TTC549 (cell line): Measurements from ENCODE around the gene DNPH1.

ENCODE experiments used
- FAIRE-seq: peaks from 2 replicates; lab custom pipeline; 2012; peaks lifted over from hg19 to GRCh38; lab: Jason Lieb, UNC

The DNPH1 gene

GRCh38 chr6:43228951-43229802 is at the start of gene DNPH1:
DNPH1 (minus strand) TSS chr6:43229481; CDS start chr6:43229456, 25 bp downstream.
- no peak for FAIRE-seq

GRCh38 chr6:43278524-43279078 is 49.3 kb upstream of the DNPH1 start:
- no peak for FAIRE-seq

- no peak for FAIRE-seq
Measured at GRCh38 chr6:43277643-43278523, 48.6 kb upstream of the DNPH1 start.

- FAIRE-seq = no peak
Measured at GRCh38 chr6:43277306-43277642, 48.0 kb upstream of the DNPH1 start.

- FAIRE-seq = no peak
Measured at GRCh38 chr6:43276577-43277305, 47.5 kb upstream of the DNPH1 start.

- no peak for FAIRE-seq
Measured at GRCh38 chr6:43275801-43276576, 46.7 kb upstream of the DNPH1 start.

GRCh38 chr6:43274916-43275597 is 45.8 kb upstream of the DNPH1 start:
- FAIRE-seq = no peak

- FAIRE-seq = no peak
Measured at GRCh38 chr6:43274127-43274915, 45.0 kb upstream of the DNPH1 start.

GRCh38 chr6:43273707-43274106 is 44.4 kb upstream of the DNPH1 start:
- no peak for FAIRE-seq

GRCh38 chr6:43271944-43272343 is 42.7 kb upstream of the DNPH1 start:
- no peak for FAIRE-seq

- FAIRE-seq = no peak
Measured at GRCh38 chr6:43271103-43271815, 42.0 kb upstream of the DNPH1 start.

- no peak for FAIRE-seq
Measured at GRCh38 chr6:43269273-43270007, 40.2 kb upstream of the DNPH1 start.

GRCh38 chr6:43268782-43269272 is 39.5 kb upstream of the DNPH1 start:
- no peak for FAIRE-seq

- no peak for FAIRE-seq
Measured at GRCh38 chr6:43268355-43268700, 39.0 kb upstream of the DNPH1 start.

- FAIRE-seq = no peak
Measured at GRCh38 chr6:43267619-43268354, 38.5 kb upstream of the DNPH1 start.

- no peak for FAIRE-seq
Measured at GRCh38 chr6:43265564-43265963, 36.3 kb upstream of the DNPH1 start.

- no peak for FAIRE-seq
Measured at GRCh38 chr6:43264599-43265145, 35.4 kb upstream of the DNPH1 start.
